NCI-H510A (cell line): Measurements from ENCODE around the gene RPTOR.

Source experiments
- DNase-seq: peaks from one replicate; lab custom pipeline; 2025; lab: John Stamatoyannopoulos, UW

Gene RPTOR

GRCh38 chr17:80667462-80668277, 123.0 kb downstream of the RPTOR start:
- DNase-seq, result no peak

GRCh38 chr17:80668375-80669148, 123.9 kb downstream of the RPTOR start:
- no peak for DNase-seq

GRCh38 chr17:80671039-80671824, 126.6 kb downstream of the RPTOR start:
- DNase-seq, result no peak

- no peak for DNase-seq
Observed at GRCh38 chr17:80671825-80672110, 127.1 kb downstream of the RPTOR start.

- no peak for DNase-seq
Observed at GRCh38 chr17:80673152-80673920, 128.7 kb downstream of the RPTOR start.

- DNase-seq, result no peak
Observed at GRCh38 chr17:80675438-80676095, 130.9 kb downstream of the RPTOR start.

GRCh38 chr17:80676096-80676466, 131.4 kb downstream of the RPTOR start:
- DNase-seq, result no peak

- no peak for DNase-seq
Observed at GRCh38 chr17:80676564-80676963, 131.9 kb downstream of the RPTOR start.

- no peak for DNase-seq
Observed at GRCh38 chr17:80677214-80677756, 132.6 kb downstream of the RPTOR start.

- DNase-seq, result no peak
Observed at GRCh38 chr17:80679816-80680215, 135.2 kb downstream of the RPTOR start.

GRCh38 chr17:80681215-80681614, 136.6 kb downstream of the RPTOR start:
- no peak for DNase-seq

GRCh38 chr17:80682372-80682771, 137.7 kb downstream of the RPTOR start:
- DNase-seq, result no peak

GRCh38 chr17:80683625-80684104, 139.0 kb downstream of the RPTOR start:
- DNase-seq, result no peak

GRCh38 chr17:80687839-80688238, 143.2 kb downstream of the RPTOR start:
- DNase-seq, result no peak

- DNase-seq, result no peak
Observed at GRCh38 chr17:80689129-80689619, 144.5 kb downstream of the RPTOR start.

GRCh38 chr17:80691784-80692183, 147.1 kb downstream of the RPTOR start:
- DNase-seq, result no peak

- no peak for DNase-seq
Observed at GRCh38 chr17:80692931-80693467, 148.4 kb downstream of the RPTOR start.

- DNase-seq, result no peak
Observed at GRCh38 chr17:80693511-80693910, 148.9 kb downstream of the RPTOR start.

GRCh38 chr17:80694085-80694991, 149.7 kb downstream of the RPTOR start:
- DNase-seq, result peak; percentile 92
